WTC11 (cell line): ENCODE data around the gene PCSK5. TPM values are rescaled to one million over a fixed set of nuclear protein-coding genes. Genes with fewer than 3 reads are reported as not detected.
A peak's percentile ranks its signal among the peaks of the same experiment; 100 is the strongest.

ENCODE experiments used
- ATAC-seq: fragments of 200-7000 bp; cut with Tn5 transposase; 2 replicates; pipeline ENCODE4 v1.10.0; 2021; ENCODE audit warnings: mild to moderate bottlenecking, moderate library complexity
- CTCF ChIA-PET: fragments of 300-600 bp; sonication (Branson Sonifier 250); formaldehyde crosslinking; loops from one replicate; lab custom pipeline; 2021; ENCODE audit warnings: antibody characterized with exemption; lab: Charles Lee
- POLR2A ChIA-PET: fragments of 350-600 bp; sonication (Branson Sonifier 250); formaldehyde crosslinking; loops from one replicate; lab custom pipeline; 2021; ENCODE audit warnings: antibody characterized with exemption; lab: Charles Lee
- DNase-seq: peaks from one replicate; pipeline ENCODE4 v3.0.0; 2021; ENCODE audit warnings: low spot score
- H3K27ac Mint-ChIP-seq: 2 replicates; pipeline ENCODE4 v1.8.0; 2021; ENCODE audit warnings: mixed read lengths
- H3K27me3 Mint-ChIP-seq: 2 replicates; pipeline ENCODE4 v1.8.0; 2021; ENCODE audit warnings: low read depth, mild to moderate bottlenecking, moderate library complexity, mixed read lengths
- H3K36me3 Mint-ChIP-seq: 2 replicates; pipeline ENCODE4 v1.8.0; 2021; ENCODE audit warnings: mixed read lengths
- H3K4me1 Mint-ChIP-seq: 2 replicates; pipeline ENCODE4 v1.8.0; 2022; ENCODE audit warnings: mixed read lengths
- H3K4me3 Mint-ChIP-seq: 2 replicates; pipeline ENCODE4 v1.8.0; 2021; ENCODE audit warnings: mild to moderate bottlenecking, moderate library complexity, mixed read lengths
- H3K9me3 Mint-ChIP-seq: 2 replicates; pipeline ENCODE4 v1.8.0; 2021; ENCODE audit warnings: mixed read lengths
- AFF4 ChIP-seq: sonication (generic); formaldehyde crosslinking; IDR thresholded peaks from 2 replicates; pipeline ENCODE4 v1.8.1; 2023; ENCODE audit warnings: mild to moderate bottlenecking, missing genetic modification reagents, borderline replicate concordance
- ATF6 ChIP-seq: sonication (generic); formaldehyde crosslinking; IDR thresholded peaks from 2 replicates; pipeline ENCODE4 v1.8.1; 2023; ENCODE audit warnings: mild to moderate bottlenecking, missing genetic modification reagents
- EMX1 ChIP-seq: fragments of 250-450 bp; sonication (Bioruptor Pico); IDR thresholded peaks from 2 replicates; pipeline ENCODE4 v1.8.0; 2021; ENCODE audit warnings: mild to moderate bottlenecking
- ETV6 ChIP-seq: sonication (generic); formaldehyde crosslinking; IDR thresholded peaks from 2 replicates; pipeline ENCODE4 v1.8.1; 2022; ENCODE audit warnings: mild to moderate bottlenecking, missing genetic modification reagents
- FOXK1 ChIP-seq: sonication (generic); formaldehyde crosslinking; IDR thresholded peaks from 2 replicates; pipeline ENCODE4 v1.8.0; 2022; ENCODE audit warnings: mild to moderate bottlenecking, moderate library complexity, missing genetic modification reagents
- HMGXB4 ChIP-seq: sonication (generic); formaldehyde crosslinking; IDR thresholded peaks from 2 replicates; pipeline ENCODE4 v1.8.1; 2023; ENCODE audit warnings: mild to moderate bottlenecking, moderate library complexity, missing genetic modification reagents
- JAZF1 ChIP-seq: fragments of 250-450 bp; sonication (Bioruptor Pico); IDR thresholded peaks from 2 replicates; pipeline ENCODE4 v1.9.0; 2021; ENCODE audit warnings: moderate library complexity, mild to moderate bottlenecking, inconsistent platforms
- SMAD3 ChIP-seq: sonication (generic); formaldehyde crosslinking; IDR thresholded peaks from 2 replicates; pipeline ENCODE4 v1.8.0; 2022; ENCODE audit warnings: missing genetic modification reagents, mild to moderate bottlenecking, borderline replicate concordance
- TCF7 ChIP-seq: sonication (generic); formaldehyde crosslinking; IDR thresholded peaks from 2 replicates; pipeline ENCODE4 v1.8.0; 2022; ENCODE audit warnings: mild to moderate bottlenecking, low read depth, missing genetic modification reagents, moderate library complexity
- TP53 ChIP-seq: sonication (generic); formaldehyde crosslinking; IDR thresholded peaks from 2 replicates; pipeline ENCODE4 v1.8.1; 2023; ENCODE audit warnings: mild to moderate bottlenecking, missing genetic modification reagents
- ZNF423 ChIP-seq: fragments of 250-450 bp; sonication (Bioruptor Pico); IDR thresholded peaks from 2 replicates; pipeline ENCODE4 v2.1.2; 2022; ENCODE audit warnings: mild to moderate bottlenecking, moderate library complexity
- ZNF671 ChIP-seq: fragments of 250-450 bp; sonication (Bioruptor Pico); IDR thresholded peaks from 2 replicates; pipeline ENCODE4 v1.8.0; 2021; ENCODE audit warnings: mild to moderate bottlenecking
- total RNA-seq: library from RNA; stranded (reverse); gene quantifications from 3 replicates; pipeline ENCODE4 v1.2.3, GENCODE V29; 2021
- TF ChIP-seq, protein P1 (sequence below): fragments of 250-450 bp; sonication (Bioruptor Pico); IDR thresholded peaks from 2 replicates; pipeline ENCODE4 v1.9.0; 2021; ENCODE audit warnings: mild to moderate bottlenecking
- TF ChIP-seq, protein P2 (sequence below): sonication (generic); formaldehyde crosslinking; IDR thresholded peaks from 2 replicates; pipeline ENCODE4 v1.8.1; 2023; ENCODE audit warnings: mild to moderate bottlenecking, missing genetic modification reagents, moderate library complexity
- TF ChIP-seq, protein P3 (sequence below): sonication (generic); formaldehyde crosslinking; IDR thresholded peaks from 2 replicates; pipeline ENCODE4 v1.8.0; 2022; ENCODE audit warnings: mild to moderate bottlenecking, missing genetic modification reagents
- TF ChIP-seq, protein P4 (sequence below): sonication (generic); formaldehyde crosslinking; IDR thresholded peaks from 2 replicates; pipeline ENCODE4 v1.8.0; 2022; ENCODE audit warnings: mild to moderate bottlenecking, missing genetic modification reagents

Gene PCSK5
- total RNA-seq, 1 experiment from 2014 or later: 30.6 TPM

GRCh38 chr9:75914002-75914401 is 23.5 kb downstream of the PCSK5 start (continued):
- TF ChIP-seq, protein P1, sequence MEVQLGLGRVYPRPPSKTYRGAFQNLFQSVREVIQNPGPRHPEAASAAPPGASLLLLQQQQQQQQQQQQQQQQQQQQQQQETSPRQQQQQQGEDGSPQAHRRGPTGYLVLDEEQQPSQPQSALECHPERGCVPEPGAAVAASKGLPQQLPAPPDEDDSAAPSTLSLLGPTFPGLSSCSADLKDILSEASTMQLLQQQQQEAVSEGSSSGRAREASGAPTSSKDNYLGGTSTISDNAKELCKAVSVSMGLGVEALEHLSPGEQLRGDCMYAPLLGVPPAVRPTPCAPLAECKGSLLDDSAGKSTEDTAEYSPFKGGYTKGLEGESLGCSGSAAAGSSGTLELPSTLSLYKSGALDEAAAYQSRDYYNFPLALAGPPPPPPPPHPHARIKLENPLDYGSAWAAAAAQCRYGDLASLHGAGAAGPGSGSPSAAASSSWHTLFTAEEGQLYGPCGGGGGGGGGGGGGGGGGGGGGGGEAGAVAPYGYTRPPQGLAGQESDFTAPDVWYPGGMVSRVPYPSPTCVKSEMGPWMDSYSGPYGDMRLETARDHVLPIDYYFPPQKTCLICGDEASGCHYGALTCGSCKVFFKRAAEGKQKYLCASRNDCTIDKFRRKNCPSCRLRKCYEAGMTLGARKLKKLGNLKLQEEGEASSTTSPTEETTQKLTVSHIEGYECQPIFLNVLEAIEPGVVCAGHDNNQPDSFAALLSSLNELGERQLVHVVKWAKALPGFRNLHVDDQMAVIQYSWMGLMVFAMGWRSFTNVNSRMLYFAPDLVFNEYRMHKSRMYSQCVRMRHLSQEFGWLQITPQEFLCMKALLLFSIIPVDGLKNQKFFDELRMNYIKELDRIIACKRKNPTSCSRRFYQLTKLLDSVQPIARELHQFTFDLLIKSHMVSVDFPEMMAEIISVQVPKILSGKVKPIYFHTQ (CRISPR knock-in tag): no peak

DNA sequence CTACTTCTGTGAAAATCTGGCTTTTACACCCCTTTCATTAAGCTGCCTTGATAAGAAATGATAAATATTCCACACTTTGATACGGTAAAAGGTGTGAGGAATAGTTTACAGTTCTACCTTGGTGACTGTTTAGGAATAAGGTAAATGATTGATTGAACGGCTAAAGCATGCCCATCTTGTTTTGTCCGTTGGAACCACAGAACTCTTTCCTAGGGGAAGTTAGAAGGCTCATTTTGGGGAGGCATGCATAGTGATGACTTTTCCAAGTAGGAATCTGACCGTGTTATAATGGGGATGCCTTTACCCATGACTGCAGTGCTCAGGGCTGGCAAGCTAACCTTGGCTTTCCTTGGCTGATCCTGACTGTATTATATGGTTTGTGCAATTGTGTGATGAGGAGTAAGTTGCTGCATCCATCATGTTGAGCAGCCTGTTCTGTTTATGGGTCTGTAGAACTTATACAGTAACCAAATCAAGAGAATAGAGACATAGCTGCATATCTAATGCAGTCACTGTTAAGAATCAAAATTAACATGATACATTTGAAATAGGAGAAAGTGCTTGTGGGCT is 24.5 kb downstream of the PCSK5 start:
- ChIA-PET CTCF (no interaction called here), POLR2A (no interaction called here)
- Mint-ChIP-seq H3K4me1 (peaks cover 50% of the 10 kb centered on the region), H3K4me3 (no peak overlapping the region), H3K9me3 (no peaks in the 10 kb centered on the region), H3K27ac (peak overlapping the region; percentile 9; the same call in 1 of the 2 replicates), H3K36me3 (no peaks in the 10 kb centered on the region), H3K27me3 (no peaks in the 10 kb centered on the region)
- DNase-seq (no peak), ATAC-seq (no peak)
- TF ChIP-seq JAZF1: no peak
- no peak for TF ChIP-seq TP53

DNA sequence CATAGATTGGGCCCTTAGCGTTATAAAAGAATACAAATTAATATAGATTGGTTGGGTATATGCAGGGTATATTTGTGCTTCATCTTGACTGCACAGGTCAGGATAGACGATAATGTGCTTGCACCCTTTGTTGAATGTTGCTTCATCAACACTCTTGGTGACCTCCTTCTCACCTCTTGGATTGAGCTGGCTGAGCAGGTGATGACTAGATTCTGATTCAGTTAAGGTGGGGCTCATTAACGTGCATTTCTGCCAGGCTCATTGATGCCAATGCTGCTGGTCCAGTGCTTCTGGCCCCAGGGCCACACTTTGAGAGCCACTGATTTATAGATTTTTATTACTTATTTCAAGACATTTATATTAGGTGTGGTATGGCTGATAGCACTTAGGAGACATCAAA is 27.7 kb downstream of the PCSK5 start:
- H3K27ac Mint-ChIP-seq: no peak overlapping the region
- no peaks in the 10 kb centered on the region for H3K27me3 Mint-ChIP-seq
- no peak overlapping the region for H3K4me3 Mint-ChIP-seq
- ChIA-PET CTCF (no interaction called here), POLR2A (no interaction called here)
- ATAC-seq (no peak), DNase-seq (no peak)
- H3K9me3 Mint-ChIP-seq: peaks cover 3% of the 10 kb centered on the region
- peaks cover 5% of the 10 kb centered on the region for H3K36me3 Mint-ChIP-seq
- peaks cover 22% of the 10 kb centered on the region for H3K4me1 Mint-ChIP-seq
- TF ChIP-seq ETV6 (CRISPR knock-in tag): no peak
- TF ChIP-seq, protein P2, sequence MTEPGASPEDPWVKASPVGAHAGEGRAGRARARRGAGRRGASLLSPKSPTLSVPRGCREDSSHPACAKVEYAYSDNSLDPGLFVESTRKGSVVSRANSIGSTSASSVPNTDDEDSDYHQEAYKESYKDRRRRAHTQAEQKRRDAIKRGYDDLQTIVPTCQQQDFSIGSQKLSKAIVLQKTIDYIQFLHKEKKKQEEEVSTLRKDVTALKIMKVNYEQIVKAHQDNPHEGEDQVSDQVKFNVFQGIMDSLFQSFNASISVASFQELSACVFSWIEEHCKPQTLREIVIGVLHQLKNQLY (CRISPR knock-in tag): no peak
- TF ChIP-seq, protein P1 (CRISPR knock-in tag): no peak
- TF ChIP-seq SMAD3: no peak
- TF ChIP-seq ZNF423 (CRISPR knock-in tag): no peak
- no peak for TF ChIP-seq ATF6 (CRISPR knock-in tag)
- no peak for TF ChIP-seq TP53
- no peak for TF ChIP-seq ZNF671 (CRISPR knock-in tag)
- TF ChIP-seq AFF4 (CRISPR knock-in tag): no peak
- no peak for TF ChIP-seq EMX1 (CRISPR knock-in tag)
- TF ChIP-seq FOXK1 (CRISPR knock-in tag): no peak
- TF ChIP-seq, protein P3, sequence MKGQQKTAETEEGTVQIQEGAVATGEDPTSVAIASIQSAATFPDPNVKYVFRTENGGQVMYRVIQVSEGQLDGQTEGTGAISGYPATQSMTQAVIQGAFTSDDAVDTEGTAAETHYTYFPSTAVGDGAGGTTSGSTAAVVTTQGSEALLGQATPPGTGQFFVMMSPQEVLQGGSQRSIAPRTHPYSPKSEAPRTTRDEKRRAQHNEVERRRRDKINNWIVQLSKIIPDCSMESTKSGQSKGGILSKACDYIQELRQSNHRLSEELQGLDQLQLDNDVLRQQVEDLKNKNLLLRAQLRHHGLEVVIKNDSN (CRISPR knock-in tag): no peak
- no peak for TF ChIP-seq HMGXB4 (CRISPR knock-in tag)
- TF ChIP-seq JAZF1: no peak
- TF ChIP-seq, protein P4, sequence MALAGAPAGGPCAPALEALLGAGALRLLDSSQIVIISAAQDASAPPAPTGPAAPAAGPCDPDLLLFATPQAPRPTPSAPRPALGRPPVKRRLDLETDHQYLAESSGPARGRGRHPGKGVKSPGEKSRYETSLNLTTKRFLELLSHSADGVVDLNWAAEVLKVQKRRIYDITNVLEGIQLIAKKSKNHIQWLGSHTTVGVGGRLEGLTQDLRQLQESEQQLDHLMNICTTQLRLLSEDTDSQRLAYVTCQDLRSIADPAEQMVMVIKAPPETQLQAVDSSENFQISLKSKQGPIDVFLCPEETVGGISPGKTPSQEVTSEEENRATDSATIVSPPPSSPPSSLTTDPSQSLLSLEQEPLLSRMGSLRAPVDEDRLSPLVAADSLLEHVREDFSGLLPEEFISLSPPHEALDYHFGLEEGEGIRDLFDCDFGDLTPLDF (CRISPR knock-in tag): no peak
- TF ChIP-seq TCF7: no peak
